OCI-LY1 (cell line): ENCODE measurements around the gene VEZF1.

ENCODE experiments used
- H2AFZ ChIP-seq: fragments of 200-600 bp; sonication (generic), shearing (Covaris generic); 2 replicates; pipeline ENCODE4 v1.6.0; 2014; ENCODE audit warnings: antibody characterized with exemption, mild to moderate bottlenecking, low read length
- H3F3A ChIP-seq: fragments of 200-600 bp; sonication (generic), shearing (Covaris generic); 2 replicates; pipeline ENCODE4 v1.6.0; 2014; ENCODE audit warnings: mild to moderate bottlenecking, antibody characterized with exemption, low read length, moderate library complexity; ENCODE audit not compliant: insufficient read depth
- H3K27ac ChIP-seq: fragments of 200-600 bp; sonication (generic); 2 replicates; pipeline ENCODE4 v1.5.1; 2014; ENCODE audit warnings: low read length, mixed run types, mild to moderate bottlenecking, low read depth; ENCODE audit not compliant: poor library complexity, severe bottlenecking
- H3K27me3 ChIP-seq: fragments of 200-600 bp; sonication (generic); 2 replicates; pipeline ENCODE4 v1.6.0; 2014; ENCODE audit warnings: antibody characterized with exemption, mild to moderate bottlenecking, low read length, moderate library complexity; ENCODE audit not compliant: insufficient read depth
- H3K36me3 ChIP-seq: fragments of 200-600 bp; sonication (generic); 2 replicates; pipeline ENCODE4 v1.6.1; 2014; ENCODE audit warnings: mild to moderate bottlenecking, antibody characterized with exemption, low read length, moderate library complexity, mixed read lengths; ENCODE audit not compliant: insufficient read depth
- H3K4me1 ChIP-seq: fragments of 200-600 bp; sonication (generic); 2 replicates; pipeline ENCODE4 v1.5.1; 2014; ENCODE audit warnings: mild to moderate bottlenecking, low read length, moderate library complexity; ENCODE audit not compliant: insufficient read depth, severe bottlenecking
- H3K4me2 ChIP-seq: fragments of 200-600 bp; sonication (generic), shearing (Covaris generic); 2 replicates; pipeline ENCODE4 v1.6.1; 2014; ENCODE audit warnings: low read length
- H3K4me3 ChIP-seq: fragments of 200-600 bp; sonication (generic); 2 replicates; pipeline ENCODE4 v1.5.1; 2014; ENCODE audit warnings: low read length, low read depth, mild to moderate bottlenecking, mixed read lengths; ENCODE audit not compliant: poor library complexity, severe bottlenecking
- H3K79me2 ChIP-seq: fragments of 200-600 bp; shearing (Covaris generic); 2 replicates; pipeline ENCODE4 v1.6.1; 2016; ENCODE audit warnings: mixed run types, low read length, mixed read lengths; ENCODE audit not compliant: insufficient read depth
- H3K9ac ChIP-seq: fragments of 200-600 bp; sonication (generic), shearing (Covaris generic); 2 replicates; pipeline ENCODE4 v1.6.1; 2014; ENCODE audit warnings: mild to moderate bottlenecking, low read length, mixed read lengths
- H3K9me2 ChIP-seq: fragments of 200-600 bp; sonication (generic), shearing (Covaris generic); 2 replicates; pipeline ENCODE4 v1.6.1; 2014; ENCODE audit warnings: low read depth, mild to moderate bottlenecking, low read length, mixed read lengths
- H3K9me3 ChIP-seq: fragments of 200-600 bp; shearing (Covaris generic); 2 replicates; pipeline ENCODE4 v1.6.1; 2014; ENCODE audit warnings: low read length, mixed read lengths
- H4K20me1 ChIP-seq: fragments of 200-600 bp; sonication (generic), shearing (Covaris generic); 2 replicates; pipeline ENCODE4 v1.6.0; 2016; ENCODE audit warnings: mild to moderate bottlenecking, low read length; ENCODE audit not compliant: insufficient read depth
- EZH2 ChIP-seq: fragments of 200-600 bp; sonication (generic), shearing (Covaris generic); IDR thresholded peaks from 2 replicates; pipeline ENCODE4 v1.8.0; 2017; ENCODE audit warnings: borderline replicate concordance, mixed run types, mild to moderate bottlenecking, antibody characterized with exemption, low read length, moderate library complexity, mixed read lengths
- TF ChIP-seq, protein P1 (sequence below): fragments of 200-600 bp; sonication (generic), shearing (Covaris generic); IDR thresholded peaks from 2 replicates; pipeline ENCODE4 v1.5.1; 2017; ENCODE audit warnings: mild to moderate bottlenecking, antibody characterized with exemption, low read length, moderate library complexity, mixed read lengths

The VEZF1 gene

DNA sequence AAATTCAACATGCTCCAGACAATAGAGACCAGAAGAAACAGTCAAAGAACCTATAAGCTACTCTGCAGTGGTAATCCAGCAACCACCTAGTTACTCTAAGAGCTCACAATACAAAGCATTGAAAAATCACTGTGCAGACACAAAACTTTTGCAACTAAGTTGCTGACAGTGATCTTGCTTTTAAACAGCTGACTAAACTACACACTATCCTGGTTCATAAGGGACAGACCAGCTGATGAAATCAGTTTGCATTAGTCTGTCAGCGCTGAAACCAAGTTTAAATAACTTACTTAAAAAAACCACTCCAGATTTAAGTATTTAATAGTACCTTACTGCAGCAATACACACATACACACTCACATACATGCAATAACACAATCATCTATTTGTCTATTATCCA lies 4.6 kb downstream of the VEZF1 start:
- no peak overlapping the region for H3K27ac ChIP-seq
- H4K20me1 ChIP-seq, result 0 out of 2 replicates have a peak, but pooled peaks cover 2% of the 10 kb centered on the region
- H3K79me2 ChIP-seq, result peaks cover 22% of the 10 kb centered on the region
- TF ChIP-seq, protein P1, sequence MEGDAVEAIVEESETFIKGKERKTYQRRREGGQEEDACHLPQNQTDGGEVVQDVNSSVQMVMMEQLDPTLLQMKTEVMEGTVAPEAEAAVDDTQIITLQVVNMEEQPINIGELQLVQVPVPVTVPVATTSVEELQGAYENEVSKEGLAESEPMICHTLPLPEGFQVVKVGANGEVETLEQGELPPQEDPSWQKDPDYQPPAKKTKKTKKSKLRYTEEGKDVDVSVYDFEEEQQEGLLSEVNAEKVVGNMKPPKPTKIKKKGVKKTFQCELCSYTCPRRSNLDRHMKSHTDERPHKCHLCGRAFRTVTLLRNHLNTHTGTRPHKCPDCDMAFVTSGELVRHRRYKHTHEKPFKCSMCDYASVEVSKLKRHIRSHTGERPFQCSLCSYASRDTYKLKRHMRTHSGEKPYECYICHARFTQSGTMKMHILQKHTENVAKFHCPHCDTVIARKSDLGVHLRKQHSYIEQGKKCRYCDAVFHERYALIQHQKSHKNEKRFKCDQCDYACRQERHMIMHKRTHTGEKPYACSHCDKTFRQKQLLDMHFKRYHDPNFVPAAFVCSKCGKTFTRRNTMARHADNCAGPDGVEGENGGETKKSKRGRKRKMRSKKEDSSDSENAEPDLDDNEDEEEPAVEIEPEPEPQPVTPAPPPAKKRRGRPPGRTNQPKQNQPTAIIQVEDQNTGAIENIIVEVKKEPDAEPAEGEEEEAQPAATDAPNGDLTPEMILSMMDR, result no peak
- no peak for TF ChIP-seq EZH2
- no peak overlapping the region for H3K4me3 ChIP-seq
- no peaks in the 10 kb centered on the region for H3F3A ChIP-seq
- no peaks in the 10 kb centered on the region for H3K9me2 ChIP-seq
- H3K9ac ChIP-seq, result no peak overlapping the region
- no peaks in the 10 kb centered on the region for H3K27me3 ChIP-seq
- no peaks in the 10 kb centered on the region for H3K9me3 ChIP-seq
- H3K36me3 ChIP-seq, result peaks cover 65% of the 10 kb centered on the region
- peaks cover 26% of the 10 kb centered on the region for H3K4me1 ChIP-seq
- no peak overlapping the region for H3K4me2 ChIP-seq
- no peak overlapping the region for H2AFZ ChIP-seq

DNA sequence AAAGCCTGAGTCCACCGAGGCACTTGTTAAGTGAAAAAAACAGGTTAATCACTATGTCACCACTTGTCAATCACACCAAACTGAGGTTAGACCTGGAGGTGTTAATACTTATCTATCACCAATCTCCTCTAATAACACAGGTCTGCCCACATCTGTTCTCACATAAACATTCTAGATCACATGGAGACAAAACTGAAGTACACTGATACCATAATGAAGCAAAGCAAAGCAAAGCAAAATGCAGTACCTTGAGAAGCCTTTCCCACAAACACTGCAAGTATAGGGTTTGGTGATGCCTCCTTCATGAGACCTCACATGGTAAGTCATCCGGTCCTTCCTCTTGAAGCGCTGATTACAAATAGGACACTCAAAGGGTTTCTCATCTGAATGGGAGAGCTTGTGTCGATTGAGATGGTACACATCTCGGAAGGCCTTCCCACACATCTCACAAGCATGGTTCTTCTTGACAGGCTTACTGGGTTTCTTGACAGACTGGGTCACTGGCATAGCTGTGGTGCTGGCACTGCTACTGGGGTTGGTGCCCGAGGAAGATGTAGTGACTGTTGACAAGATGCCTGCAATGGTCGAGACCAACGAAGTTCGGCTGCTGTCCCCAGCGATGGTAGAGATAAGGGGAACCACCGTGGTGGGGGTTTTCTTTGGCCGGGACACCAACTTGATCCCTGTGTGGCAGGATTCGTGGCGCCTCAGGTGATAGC lies 5.4 kb downstream of the VEZF1 start:
- H3K27ac ChIP-seq, result no peak overlapping the region
- H3K27me3 ChIP-seq, result no peaks in the 10 kb centered on the region
- H4K20me1 ChIP-seq, result 0 out of 2 replicates have a peak, but pooled peaks cover 2% of the 10 kb centered on the region
- TF ChIP-seq, protein P1, result no peak
- TF ChIP-seq EZH2, result no peak
- peaks cover 26% of the 10 kb centered on the region for H3K4me1 ChIP-seq
- H3K4me2 ChIP-seq, result peak overlapping the region; percentile 11; the same call in 1 of the 2 replicates
- no peaks in the 10 kb centered on the region for H3K9me3 ChIP-seq
- H2AFZ ChIP-seq, result no peak overlapping the region
- H3K36me3 ChIP-seq, result peaks cover 72% of the 10 kb centered on the region
- no peak overlapping the region for H3K9ac ChIP-seq
- H3K79me2 ChIP-seq, result peaks cover 22% of the 10 kb centered on the region
- no peaks in the 10 kb centered on the region for H3F3A ChIP-seq
- no peaks in the 10 kb centered on the region for H3K9me2 ChIP-seq
- H3K4me3 ChIP-seq, result no peak overlapping the region

DNA sequence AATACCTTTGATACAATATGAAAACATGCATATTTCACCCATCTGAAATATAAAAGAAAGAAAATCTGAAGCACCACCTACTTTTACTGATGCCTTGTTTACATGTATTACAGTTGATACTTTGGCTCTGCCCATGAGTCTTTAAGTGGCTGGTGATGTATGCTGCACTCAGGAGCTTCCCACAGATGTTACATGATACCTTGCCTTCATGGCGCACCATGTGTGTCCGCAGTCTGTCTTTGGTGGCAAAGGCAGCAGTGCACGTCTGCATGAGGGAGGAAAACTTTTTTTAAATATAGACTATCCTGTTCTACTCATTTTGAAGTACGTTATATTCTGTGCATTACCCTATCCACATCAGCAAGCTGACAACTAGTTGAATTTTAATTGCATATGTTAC lies 7.5 kb downstream of the VEZF1 start:
- no peak overlapping the region for H2AFZ ChIP-seq
- no peak overlapping the region for H3K27ac ChIP-seq
- H3K4me3 ChIP-seq, result no peak overlapping the region
- H3K4me1 ChIP-seq, result peaks cover 10% of the 10 kb centered on the region
- H3K36me3 ChIP-seq, result peaks cover 92% of the 10 kb centered on the region
- no peak for TF ChIP-seq EZH2
- TF ChIP-seq, protein P1, result no peak
- H3K79me2 ChIP-seq, result 0 out of 2 replicates have a peak, but pooled peaks cover 5% of the 10 kb centered on the region
- H3K9me3 ChIP-seq, result no peaks in the 10 kb centered on the region
- 0 out of 2 replicates have a peak, but pooled peaks cover 2% of the 10 kb centered on the region for H4K20me1 ChIP-seq
- no peak overlapping the region for H3K4me2 ChIP-seq
- no peaks in the 10 kb centered on the region for H3K9me2 ChIP-seq
- H3K27me3 ChIP-seq, result no peaks in the 10 kb centered on the region
- H3F3A ChIP-seq, result no peaks in the 10 kb centered on the region
- H3K9ac ChIP-seq, result no peak overlapping the region
